ENCODE data around the gene MROH2A.

MROH2A gene

DNA sequence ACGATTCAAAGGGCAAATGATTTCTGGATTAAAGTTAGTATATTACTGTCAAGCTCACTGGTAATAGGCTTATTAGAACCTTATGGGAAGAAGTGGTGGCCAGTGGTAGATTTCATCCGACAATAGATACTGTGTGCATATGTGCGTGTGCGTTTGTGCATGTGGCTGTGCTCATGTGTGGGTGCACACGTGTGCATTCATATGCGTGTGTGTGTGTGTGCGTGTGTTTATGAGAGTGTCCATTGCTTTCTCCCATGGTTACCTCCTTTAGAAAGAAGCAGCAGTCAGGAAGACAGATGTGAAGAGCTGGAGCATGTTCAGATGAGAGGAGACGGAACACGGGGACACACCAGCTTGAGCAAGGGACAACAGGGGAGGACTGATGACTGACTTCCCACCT lies 8.9 kb upstream of the MROH2A start:
- H3K4me3 ChIP-seq (ENCODE audit: low read length): no peak overlapping the region
- no peak overlapping the region for H3K27ac ChIP-seq (ENCODE audit: low read length)
- H3K9me3 ChIP-seq (ENCODE audit: insufficient read depth, low read length): no peaks in the 10 kb centered on the region
- no peak overlapping the region for H2AFZ ChIP-seq (ENCODE audit: low read depth, low read length)
- H3K9ac ChIP-seq (ENCODE audit: low read length): no peak overlapping the region
- H3K4me2 ChIP-seq (ENCODE audit: low read length): no peak overlapping the region
- H4K20me1 ChIP-seq (ENCODE audit: insufficient read depth, low read length): no peaks in the 10 kb centered on the region
- H3K4me1 ChIP-seq (ENCODE audit: low read length): no peaks in the 10 kb centered on the region
- H3K79me2 ChIP-seq (ENCODE audit: low read length): no peaks in the 10 kb centered on the region
- H3K27me3 ChIP-seq (ENCODE audit: low read depth, low read length): 0 out of 2 replicates have a peak, but pooled peaks cover 3% of the 10 kb centered on the region
- H3K36me3 ChIP-seq (replicated peaks; ENCODE audit: low read depth, low read length): no peaks in the 10 kb centered on the region
- TF ChIP-seq EZH2phosphoT487 (IDR thresholded peaks at IDR 0.05; ENCODE audit: low read depth) (no peak), CTCF (IDR thresholded peaks at IDR 0.05; ENCODE audit: low read depth, low read length) (no peak)

DNA sequence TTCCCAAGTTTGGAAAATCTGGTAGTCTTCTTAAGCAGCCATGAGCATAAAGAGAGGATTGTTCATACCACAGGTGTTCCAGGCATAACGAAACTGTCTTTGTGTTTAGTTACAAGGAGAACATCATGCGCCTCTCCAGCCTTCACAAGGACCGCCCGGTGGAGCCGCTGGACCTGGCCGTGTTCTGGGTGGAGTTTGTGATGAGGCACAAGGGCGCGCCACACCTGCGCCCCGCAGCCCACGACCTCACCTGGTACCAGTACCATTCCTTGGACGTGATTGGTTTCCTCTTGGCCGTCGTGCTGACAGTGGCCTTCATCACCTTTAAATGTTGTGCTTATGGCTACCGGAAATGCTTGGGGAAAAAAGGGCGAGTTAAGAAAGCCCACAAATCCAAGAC lies 6.0 kb upstream of the MROH2A start:
- H2AFZ ChIP-seq (ENCODE audit: low read depth, low read length): no peak overlapping the region
- no peaks in the 10 kb centered on the region for H3K27me3 ChIP-seq (ENCODE audit: low read depth, low read length)
- no peaks in the 10 kb centered on the region for H3K9me3 ChIP-seq (ENCODE audit: insufficient read depth, low read length)
- no peaks in the 10 kb centered on the region for H4K20me1 ChIP-seq (ENCODE audit: insufficient read depth, low read length)
- no peak for TF ChIP-seq CTCF (IDR thresholded peaks at IDR 0.05; ENCODE audit: low read depth, low read length)
- no peak for TF ChIP-seq EZH2phosphoT487 (IDR thresholded peaks at IDR 0.05; ENCODE audit: low read depth)
- H3K4me1 ChIP-seq (ENCODE audit: low read length): no peaks in the 10 kb centered on the region
- H3K4me3 ChIP-seq (ENCODE audit: low read length): no peak overlapping the region
- no peaks in the 10 kb centered on the region for H3K79me2 ChIP-seq (ENCODE audit: low read length)
- H3K27ac ChIP-seq (ENCODE audit: low read length): no peak overlapping the region
- no peak overlapping the region for H3K4me2 ChIP-seq (ENCODE audit: low read length)
- no peak overlapping the region for H3K9ac ChIP-seq (ENCODE audit: low read length)
- no peaks in the 10 kb centered on the region for H3K36me3 ChIP-seq (replicated peaks; ENCODE audit: low read depth, low read length)

DNA sequence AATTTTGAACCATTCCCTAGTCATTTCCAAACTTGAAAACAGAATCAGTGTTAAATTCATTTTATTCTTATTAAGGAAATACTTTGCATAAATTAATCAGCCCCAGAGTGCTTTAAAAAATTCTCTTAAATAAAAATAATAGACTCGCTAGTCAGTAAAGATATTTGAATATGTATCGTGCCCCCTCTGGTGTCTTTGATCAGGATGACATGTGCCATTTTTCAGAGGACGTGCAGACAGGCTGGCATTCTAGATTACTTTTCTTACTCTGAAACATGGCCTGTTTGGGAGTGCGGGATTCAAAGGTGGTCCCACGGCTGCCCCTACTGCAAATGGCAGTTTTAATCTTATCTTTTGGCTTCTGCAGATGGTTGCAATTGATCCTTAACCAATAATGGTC lies 5.5 kb upstream of the MROH2A start:
- Histone ChIP-seq H3K79me2 (ENCODE audit: low read length) (no peaks in the 10 kb centered on the region), H3K4me2 (ENCODE audit: low read length) (no peak overlapping the region), H3K4me1 (ENCODE audit: low read length) (no peaks in the 10 kb centered on the region), H2AFZ (ENCODE audit: low read depth, low read length) (no peak overlapping the region), H3K4me3 (ENCODE audit: low read length) (no peak overlapping the region), H3K9me3 (ENCODE audit: insufficient read depth, low read length) (no peaks in the 10 kb centered on the region), H4K20me1 (ENCODE audit: insufficient read depth, low read length) (no peaks in the 10 kb centered on the region), H3K9ac (ENCODE audit: low read length) (no peak overlapping the region), H3K36me3 (replicated peaks; ENCODE audit: low read depth, low read length) (no peaks in the 10 kb centered on the region), H3K27me3 (ENCODE audit: low read depth, low read length) (no peaks in the 10 kb centered on the region), H3K27ac (ENCODE audit: low read length) (no peak overlapping the region)
- TF ChIP-seq CTCF (IDR thresholded peaks at IDR 0.05; ENCODE audit: low read depth, low read length): no peak
- no peak for TF ChIP-seq EZH2phosphoT487 (IDR thresholded peaks at IDR 0.05; ENCODE audit: low read depth)

DNA sequence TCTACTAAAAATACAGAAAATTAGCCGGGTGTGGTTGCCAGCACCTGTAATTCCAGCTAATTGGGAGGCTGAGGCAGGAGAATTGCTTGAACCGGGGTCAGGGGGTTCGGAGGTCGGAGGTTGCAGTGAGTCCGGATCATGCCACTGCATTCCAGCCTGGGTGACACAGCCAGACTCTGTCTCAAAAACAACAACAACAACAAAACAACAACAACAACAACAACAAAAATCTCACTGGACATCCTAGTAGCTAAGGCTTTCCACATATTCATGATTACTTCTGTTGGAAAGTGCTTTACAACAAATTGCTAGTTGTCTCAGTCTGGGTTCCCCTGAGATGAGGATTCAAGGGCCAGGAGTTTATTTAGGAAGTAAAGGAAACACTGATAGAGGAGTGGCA lies 4.3 kb upstream of the MROH2A start:
- Histone ChIP-seq H3K27me3 (ENCODE audit: low read depth, low read length) (no peaks in the 10 kb centered on the region), H3K4me3 (ENCODE audit: low read length) (no peak overlapping the region), H3K79me2 (ENCODE audit: low read length) (no peaks in the 10 kb centered on the region), H3K36me3 (replicated peaks; ENCODE audit: low read depth, low read length) (no peaks in the 10 kb centered on the region), H4K20me1 (ENCODE audit: insufficient read depth, low read length) (no peaks in the 10 kb centered on the region), H3K27ac (ENCODE audit: low read length) (no peak overlapping the region), H3K9me3 (ENCODE audit: insufficient read depth, low read length) (no peaks in the 10 kb centered on the region), H3K4me2 (ENCODE audit: low read length) (no peak overlapping the region), H2AFZ (ENCODE audit: low read depth, low read length) (no peak overlapping the region), H3K4me1 (ENCODE audit: low read length) (no peaks in the 10 kb centered on the region), H3K9ac (ENCODE audit: low read length) (no peak overlapping the region)
- TF ChIP-seq CTCF (IDR thresholded peaks at IDR 0.05; ENCODE audit: low read depth, low read length) (no peak), EZH2phosphoT487 (IDR thresholded peaks at IDR 0.05; ENCODE audit: low read depth) (no peak)
